HG03064 (cell line): Measurements from ENCODE around the gene CLEC4G.
"Not testable (repeated sequence)": the region's sequence is repeated elsewhere in the genome, so short reads cannot be mapped to it uniquely, and the experiment has no call there.

Source experiments
- ATAC-seq: cut with Tn5 transposase; IDR thresholded peaks from one replicate; pipeline ENCODE4 v1.9.1; 2021; ENCODE audit warnings: low read depth; ENCODE audit not compliant: unreplicated experiment

The CLEC4G gene

DNA sequence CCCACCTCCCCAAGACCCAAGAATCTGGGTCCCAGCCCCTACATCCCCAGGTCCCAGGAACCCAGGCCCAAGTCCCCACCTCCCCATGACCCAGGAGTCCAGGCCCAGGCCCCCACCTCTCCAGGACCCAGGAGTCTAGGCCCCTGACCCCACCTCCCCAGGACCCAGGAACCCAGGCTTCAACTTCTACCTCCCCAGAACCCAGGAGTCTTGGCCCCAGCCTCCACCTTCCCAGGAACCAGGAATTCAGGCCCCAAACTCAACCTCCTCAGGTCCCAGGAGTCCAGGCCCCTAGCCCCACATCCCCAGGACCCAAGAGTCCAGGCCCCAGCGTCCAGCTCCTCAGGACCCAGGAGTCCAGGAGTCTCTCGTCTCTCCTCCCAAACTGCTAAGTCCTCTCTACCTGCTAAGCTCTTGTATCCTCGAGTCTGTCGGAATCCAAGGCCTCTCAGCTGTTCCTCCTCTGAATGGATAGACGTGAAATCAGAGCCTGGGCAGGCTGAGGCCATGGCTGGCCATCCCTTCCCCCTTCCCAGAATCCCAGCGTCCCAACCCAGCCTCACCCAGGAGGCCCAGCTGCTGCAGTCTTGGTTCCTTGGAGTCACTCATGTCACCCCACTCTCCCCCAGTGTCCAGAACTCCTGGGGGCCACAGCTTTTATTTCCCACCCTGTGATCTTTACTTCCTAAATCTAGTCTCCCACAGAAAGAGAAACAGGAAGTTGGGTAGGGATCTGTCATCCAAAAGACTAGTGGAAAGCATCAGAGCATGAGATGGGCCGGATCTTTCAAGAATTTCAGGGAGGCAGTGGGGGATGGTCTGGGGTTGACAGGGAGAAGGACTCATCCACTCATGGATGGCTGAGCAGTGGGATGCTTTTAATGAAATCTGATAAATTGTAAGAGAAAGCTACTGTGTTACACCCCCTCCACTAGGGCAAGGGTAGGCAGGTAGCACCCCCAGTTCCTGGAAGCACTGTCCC lies 15.3 kb upstream of the CLEC4G start, which contains the start of gene CD209:
Gene CD209 (minus strand): TSS at position 632 of the 982 bp plus-strand sequence. CDS start 23 bp downstream, at position 609.
- no peak for ATAC-seq

- ATAC-seq, result not testable (repeated sequence)
Measured at GRCh38 chr19:7746306-7746705, 14.4 kb upstream of the CLEC4G start.

DNA sequence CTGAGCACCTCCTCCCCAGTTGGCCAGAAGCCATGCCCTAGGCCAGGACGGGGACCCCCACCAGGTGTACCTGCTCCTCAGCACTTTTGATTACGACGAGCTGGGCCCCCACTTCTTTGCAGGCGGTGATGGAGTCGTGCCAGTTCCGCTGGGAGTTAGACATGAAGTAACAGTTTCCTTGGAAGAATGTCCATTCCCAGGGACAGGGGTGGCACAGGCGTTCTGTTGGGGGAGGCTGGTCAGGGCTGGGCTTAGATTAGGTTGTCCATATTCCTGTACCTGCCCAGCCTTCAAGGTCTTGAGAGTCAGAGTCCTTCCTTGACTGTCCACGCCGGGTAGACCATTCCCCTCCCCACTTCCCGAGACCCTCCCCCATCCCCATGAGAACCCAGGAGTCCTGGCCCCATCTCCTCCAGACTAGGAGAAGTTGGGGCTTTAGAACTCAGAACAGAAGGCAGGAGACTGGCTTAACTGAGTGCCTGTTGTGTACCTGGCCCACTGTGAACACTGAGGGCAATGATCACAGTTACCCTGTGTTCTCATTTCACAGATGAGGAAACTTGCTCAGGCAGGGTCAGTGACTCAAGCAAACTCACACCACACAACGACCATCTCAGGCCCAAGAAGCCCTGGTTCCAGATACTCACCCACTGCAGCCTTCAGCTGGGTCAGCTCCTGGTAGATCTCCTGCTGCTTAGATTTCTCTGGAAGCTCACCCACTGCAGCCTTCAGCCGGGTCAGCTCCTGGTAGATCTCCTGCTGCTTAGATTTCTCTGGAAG lies 13.2 kb upstream of the CLEC4G start:
- no peak for ATAC-seq

GRCh38 chr19:7744199-7744786 lies 12.4 kb upstream of the CLEC4G start:
- no peak for ATAC-seq

DNA sequence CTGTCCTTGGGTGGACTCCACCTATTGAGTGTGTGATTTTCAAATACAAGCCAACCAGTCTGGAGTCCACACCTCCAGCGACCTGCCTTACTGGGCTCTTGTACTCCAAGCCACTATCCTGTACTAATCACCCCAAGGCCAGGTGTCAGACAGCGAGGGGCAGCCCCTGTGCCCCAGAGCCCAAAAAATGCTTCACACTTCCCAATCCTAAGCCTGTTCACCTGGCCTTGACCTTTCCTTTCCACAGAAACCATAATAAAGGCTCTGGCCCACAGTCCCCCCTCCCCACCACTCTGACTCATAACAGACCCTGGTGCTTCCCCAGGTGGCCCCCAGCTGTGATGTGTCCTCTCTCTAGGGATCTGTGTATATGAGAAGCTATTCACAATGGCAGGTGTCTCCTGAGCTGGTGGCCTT lies 11.5 kb upstream of the CLEC4G start:
- ATAC-seq, result no peak

- no peak for ATAC-seq
Measured at GRCh38 chr19:7742991-7743390, 11.1 kb upstream of the CLEC4G start.

GRCh38 chr19:7742575-7742974 lies 10.7 kb upstream of the CLEC4G start:
- ATAC-seq, result no peak

GRCh38 chr19:7740682-7741054 lies 8.8 kb upstream of the CLEC4G start:
- no peak for ATAC-seq

- no peak for ATAC-seq
Measured at GRCh38 chr19:7739801-7740681, 8.1 kb upstream of the CLEC4G start.

DNA sequence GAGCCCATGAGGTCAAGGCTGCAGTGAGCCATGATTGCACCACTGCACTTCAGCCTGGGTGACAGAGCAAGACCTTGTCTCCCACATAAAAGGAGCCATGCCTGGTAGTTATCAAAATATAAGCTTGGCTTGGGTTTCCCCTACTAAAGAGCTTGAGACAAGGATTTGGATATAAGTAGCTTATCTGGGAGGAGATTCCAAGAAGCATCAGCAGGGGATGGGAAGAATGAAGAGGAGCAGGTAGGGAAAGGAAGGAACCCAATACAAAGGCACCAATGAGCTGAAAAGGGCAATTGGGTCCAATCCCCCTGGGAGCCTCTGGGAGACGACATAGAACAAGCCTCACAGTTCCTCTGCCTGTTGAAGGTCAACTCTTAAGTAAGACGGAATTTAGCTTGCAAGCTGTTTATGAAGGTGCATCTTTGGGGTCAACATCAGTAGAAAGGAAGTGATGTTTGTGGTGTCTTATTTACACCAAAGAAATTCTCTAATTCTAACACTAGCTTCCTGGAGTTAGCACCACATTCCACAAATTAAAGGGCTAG lies 7.4 kb upstream of the CLEC4G start:
- no peak for ATAC-seq

DNA sequence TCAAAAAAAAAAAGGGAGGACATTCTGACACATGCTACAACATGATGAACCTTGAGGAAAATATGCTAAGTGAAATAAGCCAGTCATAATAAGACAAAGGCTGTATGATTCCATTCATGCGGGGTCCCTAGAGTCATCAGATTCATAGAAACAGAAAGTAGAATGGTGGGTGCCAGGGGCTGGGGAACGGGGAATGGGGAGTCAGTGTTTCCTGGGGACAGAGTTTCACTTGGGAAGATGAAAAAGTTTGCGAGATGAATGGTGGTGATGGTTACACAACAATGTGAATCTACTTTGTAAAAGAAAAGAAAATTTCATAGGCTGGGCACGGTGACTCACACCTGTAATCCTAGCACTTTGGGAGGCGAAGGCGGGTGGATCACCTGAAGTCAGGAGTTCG lies 6.1 kb upstream of the CLEC4G start:
- ATAC-seq, result no peak

- ATAC-seq, result no peak
Measured at GRCh38 chr19:7737215-7737614, 5.3 kb upstream of the CLEC4G start.

GRCh38 chr19:7736148-7736547 lies 4.2 kb upstream of the CLEC4G start:
- no peak for ATAC-seq

DNA sequence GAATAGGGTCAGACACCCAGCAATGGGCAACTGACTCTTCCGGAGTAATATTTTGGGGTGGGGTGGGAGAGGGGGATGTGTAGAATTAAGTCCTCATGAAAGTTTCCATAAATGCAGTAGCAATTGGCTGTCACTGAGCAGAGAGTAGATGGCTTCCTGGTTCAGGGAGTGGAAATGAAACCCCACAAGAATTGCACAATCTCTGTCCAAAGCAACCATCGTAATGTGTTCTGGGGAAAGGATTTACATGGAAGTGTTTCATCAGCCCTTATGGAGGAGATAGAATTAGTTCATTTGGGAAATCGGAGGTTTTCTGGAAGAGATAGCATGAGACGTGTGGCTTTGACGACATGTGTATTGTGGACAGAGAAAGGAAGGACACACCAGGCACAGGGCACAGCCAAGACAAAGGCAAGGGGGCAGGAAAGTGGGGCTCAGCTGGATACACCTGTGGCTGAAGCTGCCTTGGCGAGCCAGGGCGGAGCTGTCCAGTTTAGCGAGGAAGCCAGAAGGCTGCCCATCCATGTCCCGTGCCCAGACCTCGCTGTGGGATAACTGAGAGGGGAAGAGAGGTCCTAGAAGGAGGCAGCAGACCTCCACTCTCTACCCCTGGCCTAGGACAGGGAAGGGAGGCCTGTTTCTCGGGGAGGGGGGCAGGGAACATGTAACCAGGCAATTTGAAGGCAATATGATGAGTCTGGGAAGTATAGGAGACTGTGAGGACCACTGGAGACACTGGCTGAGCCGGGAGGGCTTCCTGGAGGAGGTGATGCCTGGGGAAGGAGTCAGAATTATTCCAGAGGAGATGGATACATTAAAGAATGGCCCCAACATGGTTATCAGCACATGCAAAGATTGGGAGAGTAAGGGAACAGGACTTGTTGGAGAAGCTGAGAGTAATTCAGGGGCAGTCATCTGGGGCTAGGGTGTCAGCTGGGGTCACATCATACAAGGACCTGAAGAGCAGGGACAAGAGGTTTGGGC lies 2.6 kb upstream of the CLEC4G start:
- no peak for ATAC-seq

- no peak for ATAC-seq
Measured at GRCh38 chr19:7733376-7733775, 1.5 kb upstream of the CLEC4G start.

DNA sequence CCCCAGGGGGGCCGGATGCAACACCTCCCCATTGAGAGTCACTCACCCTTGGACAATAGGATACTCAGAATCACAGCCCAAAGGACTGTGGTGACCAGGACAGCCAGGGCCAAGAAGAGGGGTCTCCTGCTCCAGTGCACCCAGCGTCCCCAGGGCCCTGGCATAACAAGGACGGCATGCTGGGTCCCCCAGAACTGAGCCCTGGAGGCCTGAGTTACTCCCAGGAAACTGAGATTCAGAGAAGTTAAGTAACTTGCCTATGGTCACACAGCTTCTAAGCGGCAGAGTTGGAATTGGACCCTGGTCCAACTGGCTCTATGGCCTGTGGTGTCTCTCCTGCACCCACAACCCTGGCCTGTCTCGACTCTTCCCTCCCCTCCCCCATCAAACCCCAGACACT lies 295 bp downstream of the CLEC4G start:
- no peak for ATAC-seq

- no peak for ATAC-seq
Measured at GRCh38 chr19:7731218-7731595, 703 bp downstream of the CLEC4G start.

DNA sequence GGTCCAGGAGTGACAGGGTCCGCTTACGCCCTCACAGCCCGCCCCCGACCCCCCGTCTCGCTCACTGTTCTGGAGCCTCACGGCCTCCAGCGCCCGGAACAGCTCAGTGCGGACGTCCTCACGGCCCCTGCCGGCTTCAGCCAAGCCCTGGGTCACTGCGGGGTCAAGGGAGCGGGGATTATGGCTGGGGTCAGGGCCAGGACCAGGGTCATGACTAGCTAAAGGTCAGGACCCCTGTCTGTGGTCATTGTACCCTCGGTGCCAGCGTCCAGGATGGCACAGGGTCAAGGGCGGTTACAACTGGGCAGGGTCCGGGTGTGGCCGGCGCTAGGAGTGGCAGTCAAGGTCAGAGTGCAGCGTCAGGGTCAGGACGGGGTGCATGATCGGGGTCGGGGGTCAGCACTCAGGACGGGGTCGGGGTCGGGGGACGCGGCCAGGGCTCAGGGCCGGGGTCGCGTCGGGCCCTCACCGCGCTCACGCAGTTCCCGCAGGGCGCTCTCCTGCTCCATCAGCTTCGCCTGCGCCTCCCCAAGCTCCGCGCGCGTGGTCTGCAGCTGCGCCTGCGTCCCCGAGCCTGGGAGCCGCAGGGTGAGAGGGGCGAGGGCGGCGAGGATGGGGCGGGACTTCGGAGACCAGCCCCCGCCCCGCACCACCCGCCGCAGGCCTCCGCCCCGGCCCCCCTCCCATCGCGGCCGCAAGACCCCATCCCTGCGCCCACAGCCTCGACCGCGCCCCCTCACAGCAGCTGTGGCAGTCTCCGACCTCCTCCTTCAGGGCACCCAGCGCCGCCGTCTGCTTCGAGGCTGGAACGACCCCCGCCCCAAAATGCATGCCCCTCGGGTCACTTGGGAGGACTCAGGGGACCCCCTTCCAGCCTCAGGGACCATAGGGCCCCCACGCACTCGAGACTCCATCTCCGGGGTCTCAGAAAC lies 1.4 kb downstream of the CLEC4G start:
- ATAC-seq, result no peak
